K562 (cell line): ENCODE data around the gene POC1B. TPM values are rescaled to one million over a fixed set of nuclear protein-coding genes. Genes with fewer than 3 reads are reported as not detected.

Experiments used
- ATAC-seq: fragments of 200-7000 bp; cut with Tn5 transposase; 3 replicates; pipeline ENCODE4 v1.9.1; 2020; ENCODE audit warnings: moderate library complexity
- BruUV-seq: library from RNA; stranded (reverse); fragments of 400-500 nt; replicated peaks from 2 replicates; lab custom pipeline; 2021; lab: Mats Ljungman, UMichigan
- CTCF ChIA-PET: fragments of 300-600 bp; formaldehyde crosslinking; extraction: SDS; loops from one replicate; lab custom pipeline; 2021; ENCODE audit warnings: low intra/inter-chr PET ratio; lab: Yijun Ruan, JAX
- POLR2A ChIA-PET: fragments of 300-600, 350-650 bp; sonication (Branson Sonifier 250); formaldehyde crosslinking; extraction: SDS; loops from one replicate; lab custom pipeline; 2021; ENCODE audit warnings: antibody characterized with exemption, inconsistent platforms; lab: Yijun Ruan, JAX
- DNase-seq, 4 experiments: peaks; one replicate each; pipeline versions ENCODE4 v3.0.0 to v3.0.0-alpha.2; 2011 to 2018; ENCODE audit warnings: low spot score in 3 of 4, mixed read lengths in 3 of 4; ENCODE audit errors: extremely low read depth in 1 of 4
- FAIRE-seq: peaks from 2 replicates; lab custom pipeline; 2011; peaks lifted over from hg19 to GRCh38; lab: Jason Lieb, UNC
- H2AFZ ChIP-seq: 2 replicates; pipeline ENCODE4 v1.6.0; 2011; ENCODE audit warnings: low read depth, low read length, control low read depth, inconsistent platforms
- H3K27ac ChIP-seq: fragments of 200-600 bp; 3 replicates; pipeline ENCODE4 v1.8.0; 2011; ENCODE audit warnings: low read depth, mild to moderate bottlenecking, control low read depth, inconsistent platforms, low read length, moderate library complexity, mixed read lengths; ENCODE audit errors: extremely low read depth
- H3K27me3 ChIP-seq, 2 experiments: fragments of 300-600 bp in 1 of 2; 2 replicates in 1 of 2; 3 replicates in 1 of 2; pipeline versions ENCODE4 v1.6.0 to v1.8.0; 2011; ENCODE audit warnings: inconsistent platforms in 2 of 2, low read length in 2 of 2, mild to moderate bottlenecking in 1 of 2, mixed read lengths in 1 of 2, moderate library complexity in 1 of 2; ENCODE audit not compliant: control insufficient read depth in 2 of 2, insufficient read depth in 2 of 2
- H3K36me3 ChIP-seq: fragments of 300-600 bp; 3 replicates; pipeline ENCODE4 v1.8.0; 2011; ENCODE audit warnings: mild to moderate bottlenecking, low read length, inconsistent platforms; ENCODE audit not compliant: control insufficient read depth, insufficient read depth
- H3K4me1 ChIP-seq, 2 experiments: fragments of 200-600 bp in 1 of 2; replicated peaks in 1 of 2; 2 replicates in 1 of 2; 3 replicates in 1 of 2; pipeline versions ENCODE4 v1.5.1 to v1.8.0; 2011; ENCODE audit warnings: inconsistent platforms in 2 of 2, low read length in 2 of 2, mild to moderate bottlenecking in 1 of 2, mixed read lengths in 1 of 2, moderate library complexity in 1 of 2; ENCODE audit not compliant: control insufficient read depth in 2 of 2, insufficient read depth in 2 of 2
- H3K4me2 ChIP-seq: 2 replicates; pipeline ENCODE4 v1.6.1; 2011; ENCODE audit warnings: low read length, control low read depth, inconsistent platforms, mixed read lengths; ENCODE audit not compliant: insufficient read depth
- H3K4me3 ChIP-seq: fragments of 200-600 bp; sonication (generic), shearing (Covaris generic); 2 replicates; pipeline ENCODE4 v1.5.1; 2016; ENCODE audit warnings: control low read depth, inconsistent platforms
- H3K79me2 ChIP-seq: fragments of 200-600 bp; 3 replicates; pipeline ENCODE4 v1.8.0; 2011; ENCODE audit warnings: low read length, inconsistent platforms; ENCODE audit not compliant: control insufficient read depth, insufficient read depth
- H3K9ac ChIP-seq, 2 experiments: 2 replicates each; pipeline versions ENCODE4 v1.6.0 to v1.6.1; 2011; ENCODE audit warnings: low read depth in 2 of 2, low read length in 2 of 2, control low read depth in 1 of 2, inconsistent platforms in 1 of 2, mild to moderate bottlenecking in 1 of 2, mixed read lengths in 1 of 2; ENCODE audit not compliant: insufficient read depth in 1 of 2
- H3K9me1 ChIP-seq: one replicate; pipeline ENCODE4 v1.6.0; 2011; ENCODE audit warnings: inconsistent platforms, mild to moderate bottlenecking, low read length, moderate library complexity; ENCODE audit not compliant: control insufficient read depth, insufficient read depth
- H3K9me3 ChIP-seq: replicated peaks from 2 replicates; pipeline ENCODE4 v1.5.1; 2011; ENCODE audit warnings: low read depth, low read length, inconsistent platforms; ENCODE audit not compliant: control insufficient read depth, insufficient read depth
- H4K20me1 ChIP-seq: replicated peaks from 2 replicates; pipeline ENCODE4 v1.6.1; 2011; ENCODE audit warnings: low read length, inconsistent platforms, mixed read lengths; ENCODE audit not compliant: control insufficient read depth, insufficient read depth
- ARID3B ChIP-seq: fragments of 250-450 bp; sonication (Bioruptor Pico); IDR thresholded peaks from 2 replicates; pipeline ENCODE4 v1.4.0; 2020; ENCODE audit warnings: borderline replicate concordance
- ASH1L ChIP-seq: fragments of 450-650 bp; IDR thresholded peaks from 2 replicates; pipeline ENCODE4 v1.6.1; 2018; ENCODE audit warnings: borderline replicate concordance, mild to moderate bottlenecking, low read depth; ENCODE audit not compliant: partially characterized antibody
- BRD4 ChIP-seq: fragments of 200-600 bp; sonication (generic); IDR thresholded peaks from 2 replicates; pipeline ENCODE4 v1.6.1; 2017; ENCODE audit warnings: inconsistent platforms
- DPF2 ChIP-seq: fragments of 450-650 bp; IDR thresholded peaks from 2 replicates; pipeline ENCODE4 v1.6.1; 2016
- HINFP ChIP-seq: fragments of 450-650 bp; conservative IDR thresholded peaks from 2 replicates; pipeline ENCODE4 v1.6.1; 2016; ENCODE audit warnings: missing genetic modification characterization, low read depth, mild to moderate bottlenecking, control low read depth, missing compliant biosample characterization
- LEF1 ChIP-seq: fragments of 450-650 bp; IDR thresholded peaks from 2 replicates; pipeline ENCODE4 v1.6.1; 2016; ENCODE audit warnings: mild to moderate bottlenecking
- RBFOX2 ChIP-seq: fragments of 200-400 bp; formaldehyde crosslinking; IDR thresholded peaks from 2 replicates; pipeline ENCODE4 v1.6.1; 2017; ENCODE audit warnings: low read depth, mild to moderate bottlenecking, low read length, moderate library complexity
- TRIM25 ChIP-seq: fragments of 450-650 bp; IDR thresholded peaks from 2 replicates; pipeline ENCODE4 v1.7.0; 2016; ENCODE audit warnings: borderline replicate concordance
- WGBS: fragments of 100-300 bp; shearing (Covaris generic); methylation state at CpG from one replicate; pipeline ENCODE4 v1.1.6; 2016; ENCODE audit warnings: low coverage, mixed read lengths; ENCODE audit not compliant: insufficient coverage; ENCODE audit errors: missing lambda C conversion rate; 5-methylcytosine and 5-hydroxymethylcytosine counted together
- in situ Hi-C: fragments of 300-500 bp; cut with MboI; formaldehyde crosslinking; loops from 4 replicates; pipeline ENCODE4 v1.15.0; 2018; ENCODE audit warnings: inconsistent platforms, mixed read lengths
- intact Hi-C: fragments of 100-400 bp; cut with micrococcal nuclease; formaldehyde crosslinking; loops from 2 replicates; pipeline ENCODE4 v1.14.2; 2022
- polyA plus RNA-seq, 8 experiments: library from polyadenylated mRNA; depleted of rRNA in 4 of 8; stranded (reverse) in 5 of 8; unstranded in 3 of 8; fragments of >200 nt; fragmentation: Nextera tagmentation in 2 of 8; fragmentation: Illumina TruSeq in 1 of 8; extraction: Ambion mirVana in 2 of 8; extraction: Trizol in 1 of 8; gene quantifications; 2 replicates each; pipeline versions ENCODE4 v1.2.1 to v1.2.3, GENCODE V29; 2011 to 2014; ENCODE audit warnings: inconsistent platforms in 1 of 8, missing spikeins in 1 of 8
- total RNA-seq, 7 experiments: library from RNA; depleted of rRNA in 6 of 7; stranded (reverse); fragments of >200 nt in 6 of 7; fragmentation: Illumina TruSeq in 2 of 7; extraction: Trizol in 2 of 7; gene quantifications; 2 replicates each; pipeline versions ENCODE4 v1.2.1 to v1.2.3, GENCODE V29; 2011 to 2021; ENCODE audit warnings: low replicate concordance in 1 of 7

POC1B gene
- total and polyA plus RNA-seq, 9 of the 15 experiments (the other 6 are each of a cell fraction or from before 2014, with no cell fraction given) = 4.5 to 16.1 (median 10.4) TPM

GRCh38 chr12:89468648-89469326 is 57.1 kb downstream of the POC1B start:
- Histone ChIP-seq H3K9me3 (no peaks in the 10 kb centered on the region), H3K4me3 (no peak overlapping the region), H3K4me1 (no peaks in the 10 kb centered on the region; a peak in 1 of 5 replicates), H2AFZ (no peak overlapping the region), H3K27ac (no peak overlapping the region), H3K9ac (no peak overlapping the region), H3K79me2 (no peaks in the 10 kb centered on the region), H3K27me3 (no peaks in the 10 kb centered on the region), H4K20me1 (no peaks in the 10 kb centered on the region), H3K36me3 (no peaks in the 10 kb centered on the region), H3K9me1 (no peaks in the 10 kb centered on the region), H3K4me2 (no peak overlapping the region)
- TF ChIP-seq TRIM25 (no peak), BRD4 (no peak), RBFOX2 (no peak), DPF2 (no peak), LEF1 (no peak), ASH1L (no peak), ARID3B (CRISPR knock-in tag) (no peak), HINFP (tag) (no peak)
- intact Hi-C loops = no loop called here
- WGBS = 52% methylated on average over 4 of the region's 4 CpGs
- BruUV-seq = no TSS peak
- DNase-seq = no peak
- POLR2A ChIA-PET = interaction anchor here (0.6 to 0.7 kb wide), 2 partner anchors 154 to 1272 kb away, joined by 3 to 5 read pairs; no protein-coding TSS in a partner anchor
- no peak for FAIRE-seq
- ATAC-seq = no peak
- in situ Hi-C loops = loop anchor here (25.0 kb wide), 1 partner anchor 1469 kb away; no protein-coding TSS in a partner anchor
- CTCF ChIA-PET = interaction anchor here (2.6 kb wide), 1 partner anchor 56 kb away, joined by 17 read pairs; the partner anchor contains the start of genes GALNT4 and POC1B
